Spinal cord (tissue), 10 donors: Measurements from ENCODE around the gene PRCD. TPM values are rescaled to one million over a fixed set of nuclear protein-coding genes. Genes with fewer than 3 reads are reported as not detected.
A peak's percentile ranks its signal among the peaks of the same experiment; 100 is the strongest.
"Not testable (repeated sequence)": the region's sequence is repeated elsewhere in the genome, so short reads cannot be mapped to it uniquely, and the experiment has no call there.

Experiments used
- DNase-seq, 6 donors: peaks; one replicate each; pipeline versions ENCODE4 v3.0.0 to v3.0.0-alpha.2; 2013 to 2015; ENCODE audit warnings: low spot score in 6 of 6, low read depth in 4 of 6
- H3K27ac ChIP-seq: one replicate; pipeline ENCODE4 v1.5.1; 2013; ENCODE audit warnings: low read depth, low read length, control low read depth
- H3K27me3 ChIP-seq: one replicate; pipeline ENCODE4 v1.6.1; 2013; ENCODE audit warnings: low read length; ENCODE audit not compliant: control insufficient read depth, insufficient read depth
- H3K36me3 ChIP-seq: one replicate; pipeline ENCODE4 v1.6.1; 2013; ENCODE audit warnings: low read length; ENCODE audit not compliant: control insufficient read depth, insufficient read depth
- H3K4me1 ChIP-seq: one replicate; pipeline ENCODE4 v1.6.1; 2013; ENCODE audit warnings: low read length; ENCODE audit not compliant: control insufficient read depth, insufficient read depth
- H3K4me3 ChIP-seq: one replicate; pipeline ENCODE4 v1.5.1; 2013; ENCODE audit warnings: low read depth, low read length, control low read depth
- H3K9me3 ChIP-seq: one replicate; pipeline ENCODE4 v1.6.1; 2013; ENCODE audit warnings: low read length; ENCODE audit not compliant: control insufficient read depth, insufficient read depth
- WGBS: methylation state at CpG from one replicate; pipeline ENCODE4 v1.1.5; 2013; ENCODE audit warnings: missing lambda C conversion rate; ENCODE audit not compliant: insufficient coverage; 5-methylcytosine and 5-hydroxymethylcytosine counted together
- polyA plus RNA-seq, 2 donors: library from polyadenylated mRNA; unstranded; fragments of 120-200 nt; gene quantifications; one replicate each; pipeline ENCODE4 v1.2.1, GENCODE V29; 2013; ENCODE audit not compliant: insufficient read length in 2 of 2
- total RNA-seq, 2 donors: library from RNA; depleted of rRNA in 1 of 2; stranded (reverse); fragments of 120-200 nt in 1 of 2; fragments of >200 nt in 1 of 2; gene quantifications; one replicate each; pipeline versions ENCODE4 v1.2.3 to v1.2.4, GENCODE V29; 2013 to 2014
- donor health status: healthy.

PRCD gene
- total and polyA plus RNA-seq, 4 donors: 4.0 to 11.8 (median 9.4) TPM

DNA sequence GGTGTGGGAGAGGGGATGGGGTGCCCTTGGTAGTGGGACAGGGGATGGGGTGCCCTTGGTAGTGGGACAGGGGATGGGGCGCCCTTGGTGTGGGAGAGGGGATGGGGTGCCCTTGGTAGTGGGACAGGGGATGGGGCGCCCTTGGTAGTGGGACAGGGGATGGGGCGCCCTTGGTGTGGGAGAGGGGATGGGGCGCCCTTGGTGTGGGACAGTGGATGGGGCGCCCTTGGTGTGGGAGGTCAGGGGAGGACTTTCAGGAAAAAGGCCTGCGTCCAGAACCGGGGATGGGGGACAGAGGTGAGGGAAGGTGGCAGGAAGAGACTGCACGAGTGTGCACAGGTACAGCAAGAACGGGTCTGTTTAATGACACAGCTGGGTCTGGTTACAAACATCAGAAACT, 12.8 kb upstream of the PRCD start:
- peaks cover 69% of the 10 kb centered on the region for H3K4me1 ChIP-seq

DNA sequence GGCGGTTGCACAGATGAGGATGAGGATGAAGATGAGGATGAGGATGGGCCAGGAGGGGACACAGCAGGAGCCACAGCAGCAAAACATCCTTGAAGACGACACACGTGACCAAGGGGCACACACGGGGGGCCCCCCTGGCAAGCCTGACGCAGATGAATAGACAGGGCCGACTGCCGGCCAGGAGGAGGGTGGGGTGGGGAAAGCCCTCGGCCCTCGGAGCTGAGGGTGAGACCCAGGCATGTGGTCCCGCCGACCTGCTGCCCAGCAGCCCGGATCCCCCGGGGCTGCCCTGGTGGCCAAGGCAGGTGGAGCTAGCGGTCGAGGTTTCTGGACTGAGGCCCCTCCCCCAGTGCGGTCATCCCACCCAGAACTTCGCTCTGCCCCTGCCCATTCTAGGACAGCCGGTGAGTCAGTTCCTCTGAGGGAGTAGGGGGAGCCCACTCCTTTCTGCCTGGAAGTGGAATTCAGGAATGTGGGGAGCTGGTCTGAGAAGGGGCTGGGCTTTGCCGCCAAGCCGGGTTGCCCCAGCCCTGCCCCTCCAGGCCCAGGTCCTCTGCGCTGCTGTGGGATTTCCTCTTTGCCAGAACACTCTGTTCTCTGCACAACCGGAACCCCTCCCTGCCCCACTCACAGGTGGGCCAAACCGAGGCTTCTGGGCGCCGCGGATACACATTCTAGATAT, 12.3 kb upstream of the PRCD start:
- no peak overlapping the region for H3K27ac ChIP-seq
- peaks cover 38% of the 10 kb centered on the region for H3K36me3 ChIP-seq
- H3K4me3 ChIP-seq: no peak overlapping the region
- H3K4me1 ChIP-seq: peaks cover 69% of the 10 kb centered on the region
- H3K27me3 ChIP-seq: peaks cover 2% of the 10 kb centered on the region
- 22% methylated on average over 16 of the region's 26 CpGs for WGBS
- DNase-seq: no peak
- no peaks in the 10 kb centered on the region for H3K9me3 ChIP-seq

More for the DNA sequence above, 12.8 kb upstream of the PRCD start:
- H3K36me3 ChIP-seq: peaks cover 38% of the 10 kb centered on the region
- not testable (repeated sequence) for H3K27me3 ChIP-seq, H3K4me3 ChIP-seq, H3K27ac ChIP-seq, H3K9me3 ChIP-seq, DNase-seq
- WGBS: 58% methylated on average over 8 of the region's 9 CpGs

DNA sequence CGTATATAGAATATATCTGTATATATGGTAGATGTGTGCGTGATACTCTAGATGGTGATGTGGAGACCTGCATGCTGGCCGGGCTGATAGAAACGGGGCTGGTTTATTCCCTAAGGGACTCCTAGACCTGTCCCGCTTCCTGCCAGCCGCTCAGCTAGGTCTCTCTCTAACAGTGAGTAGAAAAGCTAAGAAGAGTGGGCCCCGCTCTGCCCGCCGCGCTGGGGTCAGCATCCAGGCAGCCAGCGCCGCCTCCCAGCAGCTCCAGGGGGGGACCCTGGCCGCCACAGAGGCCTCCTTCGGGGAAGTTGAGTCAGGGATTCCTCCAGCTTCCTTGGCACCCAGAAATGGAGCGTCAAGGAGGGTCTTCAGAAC, 11.7 kb upstream of the PRCD start:
- DNase-seq: no peak
- no peaks in the 10 kb centered on the region for H3K9me3 ChIP-seq
- peaks cover 2% of the 10 kb centered on the region for H3K27me3 ChIP-seq
- no peak overlapping the region for H3K27ac ChIP-seq
- H3K36me3 ChIP-seq: peaks cover 38% of the 10 kb centered on the region
- H3K4me3 ChIP-seq: no peak overlapping the region
- 81% methylated on average over 13 of the region's 15 CpGs for whole genome bisulfite sequencing
- peaks cover 64% of the 10 kb centered on the region for H3K4me1 ChIP-seq

DNA sequence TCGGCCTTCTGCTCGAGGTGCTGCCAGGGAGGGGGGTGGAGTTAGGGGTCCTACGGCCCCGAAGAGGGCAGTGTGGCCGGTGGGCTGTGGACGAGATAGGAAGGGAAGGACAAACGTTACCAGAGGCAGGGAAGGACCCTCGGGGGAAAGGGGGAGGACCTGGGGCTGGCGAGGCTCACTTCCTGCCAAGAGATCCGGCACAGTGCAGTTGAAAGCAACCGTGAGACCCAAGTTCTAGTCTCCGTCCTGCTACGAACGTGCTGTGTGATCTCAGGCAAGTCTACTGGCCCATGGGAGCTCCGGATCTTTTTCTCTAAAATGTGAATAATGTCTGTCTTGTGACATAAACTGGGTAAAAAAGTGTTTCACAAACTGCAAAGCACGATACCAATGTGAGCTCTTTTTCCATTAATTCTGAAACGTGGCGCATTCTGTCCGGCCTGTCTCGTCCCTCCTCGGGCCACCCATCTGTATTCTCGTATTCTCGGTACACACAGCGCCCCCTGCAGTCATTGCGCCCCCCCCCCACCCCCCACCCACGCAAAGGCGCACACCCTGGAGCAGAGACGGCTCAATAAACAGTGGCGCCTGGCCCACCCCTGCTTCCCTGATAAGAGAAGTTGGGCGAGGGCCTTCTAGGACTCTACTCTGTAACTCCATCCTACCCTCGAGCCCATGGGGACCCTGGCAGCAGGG, 11.2 kb upstream of the PRCD start:
- H3K4me1 ChIP-seq: peaks cover 59% of the 10 kb centered on the region
- 75% methylated on average over 22 of the region's 31 CpGs for WGBS
- peaks cover 38% of the 10 kb centered on the region for H3K36me3 ChIP-seq
- H3K4me3 ChIP-seq: no peak overlapping the region
- no peak for DNase-seq
- H3K27ac ChIP-seq: peak overlapping the region; percentile 79
- no peaks in the 10 kb centered on the region for H3K9me3 ChIP-seq
- no peaks in the 10 kb centered on the region for H3K27me3 ChIP-seq

DNA sequence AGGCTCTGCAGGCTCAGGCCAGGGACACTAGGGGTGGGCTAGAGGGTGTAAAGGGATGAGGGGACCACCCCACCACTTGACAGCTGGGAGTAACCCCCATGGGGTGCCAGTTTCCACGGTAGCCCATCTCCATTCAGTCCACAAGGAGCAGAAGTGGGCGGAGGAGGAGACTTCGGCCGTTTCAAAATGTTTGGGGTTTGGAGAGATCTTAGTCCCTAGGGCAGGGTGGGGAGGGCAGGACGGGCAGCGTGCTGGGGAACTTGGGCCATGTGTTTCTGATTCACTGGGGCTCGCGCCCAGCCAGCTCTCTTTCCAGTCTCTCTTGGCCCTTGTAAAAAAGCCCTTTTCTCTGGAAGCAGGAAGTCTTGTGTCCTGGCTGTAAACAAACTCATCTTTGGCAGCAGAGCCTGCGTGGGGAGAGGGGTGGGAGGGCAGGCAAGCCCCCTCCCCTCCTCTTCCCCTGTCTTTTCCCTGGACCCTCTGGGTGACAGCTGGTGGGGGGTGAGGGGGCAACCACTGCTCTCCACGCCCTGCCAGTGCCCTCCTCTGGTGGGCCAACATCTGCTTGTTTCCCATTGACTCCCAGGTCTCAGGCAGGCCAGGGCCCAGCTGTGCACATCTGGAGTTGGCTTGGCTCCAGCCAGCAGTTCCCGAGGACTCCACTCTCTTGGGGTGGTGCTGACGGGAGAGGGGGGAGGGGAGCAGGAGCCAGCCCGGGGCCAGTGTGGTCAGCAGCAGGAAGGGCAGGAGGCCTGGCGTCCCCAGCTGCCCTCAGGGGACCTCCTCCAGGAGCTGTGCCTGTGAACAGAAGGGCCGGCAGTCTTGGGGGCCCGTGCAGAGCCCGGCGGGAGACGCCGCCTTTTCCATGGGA, 10.4 kb upstream of the PRCD start:
- peaks cover 38% of the 10 kb centered on the region for H3K36me3 ChIP-seq
- H3K27me3 ChIP-seq: no peaks in the 10 kb centered on the region
- peaks cover 58% of the 10 kb centered on the region for H3K4me1 ChIP-seq
- no peaks in the 10 kb centered on the region for H3K9me3 ChIP-seq
- WGBS: 20% methylated on average over 14 of the region's 20 CpGs
- DNase-seq: peak in 1 of 6 donors; percentile 79
- H3K4me3 ChIP-seq: no peak overlapping the region
- H3K27ac ChIP-seq: peak overlapping the region; percentile 79

DNA sequence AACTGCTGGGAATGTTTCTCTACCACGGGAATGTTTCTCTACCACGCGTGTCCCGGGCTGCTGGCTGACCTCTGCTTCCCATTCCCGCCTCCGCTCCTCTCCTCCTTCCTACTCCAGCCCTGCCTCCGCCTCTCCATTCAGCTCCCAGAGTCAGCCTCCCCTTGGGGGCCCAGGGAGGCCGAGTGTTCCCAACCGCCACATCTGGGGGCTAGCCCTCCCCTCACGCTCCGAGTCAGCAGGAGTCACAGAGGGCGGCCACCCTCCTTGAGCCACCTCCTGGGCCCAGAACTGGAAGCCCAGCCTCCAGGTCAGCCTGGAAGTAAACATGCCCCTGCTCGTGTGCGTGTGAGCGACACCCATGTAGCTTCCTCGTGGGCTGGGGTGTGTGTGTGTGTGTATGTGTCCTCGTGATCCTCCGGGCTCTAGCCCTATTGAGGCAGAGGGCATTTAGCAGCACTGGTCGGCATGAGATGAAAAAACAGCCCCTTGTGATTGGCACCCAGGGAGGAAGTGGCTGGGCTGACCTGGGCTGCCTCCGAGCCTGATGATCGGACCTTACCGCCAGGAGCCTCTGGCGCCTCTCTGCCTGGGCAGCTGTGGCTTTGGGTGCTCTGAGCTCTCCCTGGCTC, 9.6 kb upstream of the PRCD start:
- Histone ChIP-seq H3K4me1 (peaks cover 56% of the 10 kb centered on the region), H3K4me3 (no peak overlapping the region), H3K9me3 (no peaks in the 10 kb centered on the region), H3K27ac (peak overlapping the region; percentile 79), H3K27me3 (no peaks in the 10 kb centered on the region), H3K36me3 (peaks cover 45% of the 10 kb centered on the region)
- WGBS: 46% methylated on average over 22 of the region's 23 CpGs
- peak in 1 of 6 donors; percentile 65 for DNase-seq

DNA sequence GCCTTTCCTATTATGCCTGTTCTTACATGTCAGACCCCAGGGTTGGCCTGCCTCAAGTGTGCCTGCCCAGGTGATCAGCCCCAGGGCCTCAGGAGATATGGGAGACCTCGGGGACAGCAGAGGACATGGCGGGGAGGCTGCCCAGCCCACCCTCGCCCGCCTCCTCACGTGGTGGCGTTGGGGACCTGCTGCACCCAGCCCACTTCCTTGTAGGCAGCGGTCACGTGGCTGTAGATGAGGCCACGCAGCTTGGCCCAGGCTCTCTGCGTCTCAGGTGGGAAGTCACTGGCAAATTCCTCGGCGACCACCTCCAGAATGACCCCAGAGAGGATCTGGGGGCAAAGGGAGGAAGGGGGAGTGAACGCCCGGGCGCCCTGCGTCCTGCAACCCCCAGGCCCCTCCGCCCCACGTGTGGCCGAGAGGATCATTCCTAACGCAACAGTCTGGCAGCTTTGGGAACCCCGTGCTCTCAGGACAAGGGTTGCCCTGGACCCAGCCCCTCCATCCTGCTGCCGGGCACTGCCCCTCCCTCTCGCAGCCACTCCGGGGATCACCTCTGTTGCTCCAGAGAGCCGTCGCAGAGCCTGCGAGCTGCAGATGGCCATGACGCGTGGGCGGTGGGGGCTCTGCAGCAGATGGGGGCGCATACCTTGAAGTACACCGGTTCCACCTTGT, 8.9 kb upstream of the PRCD start:
- H3K27ac ChIP-seq: peak overlapping the region; percentile 79
- H3K4me3 ChIP-seq: no peak overlapping the region
- H3K36me3 ChIP-seq: peaks cover 47% of the 10 kb centered on the region
- H3K27me3 ChIP-seq: no peaks in the 10 kb centered on the region
- 84% methylated on average over 31 of the region's 32 CpGs for WGBS
- no peaks in the 10 kb centered on the region for H3K9me3 ChIP-seq
- DNase-seq: no peak
- peaks cover 60% of the 10 kb centered on the region for H3K4me1 ChIP-seq

DNA sequence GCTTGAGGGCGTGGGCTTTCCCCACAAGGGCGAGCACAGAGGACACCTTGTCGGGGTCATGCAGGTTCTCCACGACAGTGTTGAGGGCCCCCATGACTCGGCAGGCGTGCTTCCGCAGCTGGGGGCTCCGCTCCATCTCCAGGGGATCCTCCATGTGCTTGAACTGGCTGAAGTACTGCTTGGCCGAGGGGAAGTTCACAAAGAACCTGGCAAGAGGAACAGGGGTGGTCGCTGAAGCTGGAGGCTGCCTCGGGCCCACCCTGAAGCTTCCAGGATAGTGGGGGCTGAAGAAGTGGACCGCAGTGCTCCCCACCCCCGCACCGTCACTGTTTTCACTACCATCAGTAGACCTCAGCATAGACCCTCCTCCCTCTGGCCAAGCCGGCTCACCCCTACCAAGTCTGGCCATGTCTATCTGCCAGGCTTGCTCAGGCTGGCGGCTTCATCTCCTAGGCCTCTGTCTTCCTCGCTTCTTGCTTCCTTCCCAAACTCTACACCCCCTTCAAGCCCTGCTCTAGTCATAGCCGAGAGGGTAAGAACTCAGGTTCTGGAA, 8.3 kb upstream of the PRCD start:
- peaks cover 66% of the 10 kb centered on the region for H3K4me1 ChIP-seq
- H3K36me3 ChIP-seq: peaks cover 47% of the 10 kb centered on the region
- H3K9me3 ChIP-seq: no peaks in the 10 kb centered on the region
- H3K4me3 ChIP-seq: no peak overlapping the region
- 84% methylated on average over 15 of the region's 18 CpGs for WGBS
- H3K27me3 ChIP-seq: peaks cover 6% of the 10 kb centered on the region
- no peak overlapping the region for H3K27ac ChIP-seq
- DNase-seq: no peak
